Body of pancreas (tissue), 4 donors: ENCODE results near the gene CDH4.

Experiments
- POLR2A ChIP-seq, 3 donors: fragments of 450-650 bp; IDR thresholded peaks; one replicate each; pipeline ENCODE4 v1.6.1; 2016; ENCODE audit warnings: antibody characterized with exemption in 3 of 3, mild to moderate bottlenecking in 2 of 3
- TF ChIP-seq, protein P1 (sequence below), 7 experiments: fragments of 450-650 bp in 4 of 7; fragments of 200-600 bp in 3 of 7; sonication (generic) in 3 of 7; IDR thresholded peaks; one replicate each; pipeline ENCODE4 v1.5.1; 2016 to 2019; ENCODE audit warnings: antibody characterized with exemption in 7 of 7

DNA sequence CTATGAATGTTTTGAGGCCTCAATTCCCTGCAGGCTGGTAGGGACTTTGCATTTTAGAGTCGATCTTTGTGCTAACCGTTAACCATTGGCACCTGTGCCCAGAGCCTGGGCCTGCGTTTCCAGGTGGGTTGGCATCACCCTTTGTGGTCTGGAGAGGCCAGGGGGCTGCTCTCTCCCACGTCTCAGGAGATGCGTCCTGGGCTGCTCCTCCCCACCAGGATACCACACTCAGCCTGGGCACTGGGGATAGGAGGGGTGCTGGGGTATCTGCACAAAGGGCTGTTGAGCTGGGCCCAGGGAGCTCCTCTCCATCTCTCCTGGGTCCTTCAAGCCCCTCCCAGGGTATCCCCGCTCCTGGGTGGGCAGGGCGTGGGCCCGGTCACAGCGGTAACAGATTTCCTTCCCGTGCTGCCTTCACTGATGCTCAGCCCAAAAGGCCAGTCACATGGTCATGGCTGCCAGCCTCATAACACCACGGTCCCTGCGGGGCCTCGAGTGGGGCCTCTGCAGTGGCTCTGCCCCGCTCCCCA is 547.4 kb downstream of the CDH4 start:
- TF ChIP-seq, protein P1, sequence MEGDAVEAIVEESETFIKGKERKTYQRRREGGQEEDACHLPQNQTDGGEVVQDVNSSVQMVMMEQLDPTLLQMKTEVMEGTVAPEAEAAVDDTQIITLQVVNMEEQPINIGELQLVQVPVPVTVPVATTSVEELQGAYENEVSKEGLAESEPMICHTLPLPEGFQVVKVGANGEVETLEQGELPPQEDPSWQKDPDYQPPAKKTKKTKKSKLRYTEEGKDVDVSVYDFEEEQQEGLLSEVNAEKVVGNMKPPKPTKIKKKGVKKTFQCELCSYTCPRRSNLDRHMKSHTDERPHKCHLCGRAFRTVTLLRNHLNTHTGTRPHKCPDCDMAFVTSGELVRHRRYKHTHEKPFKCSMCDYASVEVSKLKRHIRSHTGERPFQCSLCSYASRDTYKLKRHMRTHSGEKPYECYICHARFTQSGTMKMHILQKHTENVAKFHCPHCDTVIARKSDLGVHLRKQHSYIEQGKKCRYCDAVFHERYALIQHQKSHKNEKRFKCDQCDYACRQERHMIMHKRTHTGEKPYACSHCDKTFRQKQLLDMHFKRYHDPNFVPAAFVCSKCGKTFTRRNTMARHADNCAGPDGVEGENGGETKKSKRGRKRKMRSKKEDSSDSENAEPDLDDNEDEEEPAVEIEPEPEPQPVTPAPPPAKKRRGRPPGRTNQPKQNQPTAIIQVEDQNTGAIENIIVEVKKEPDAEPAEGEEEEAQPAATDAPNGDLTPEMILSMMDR (IDR thresholded peaks at IDR 0.05), result no peak
- TF ChIP-seq POLR2A (IDR thresholded peaks at IDR 0.05), result no peak
